ENCODE results near the gene CCDC88B.

- TF ChIP-seq CTCF (IDR thresholded peaks at IDR 0.05; ENCODE audit: poor library complexity) (no peak), EZH2 (IDR thresholded peaks at IDR 0.05; ENCODE audit: borderline replicate concordance) (no peak), EZH2phosphoT487 (IDR thresholded peaks at IDR 0.05; ENCODE audit: low read depth, severe bottlenecking, unreplicated experiment) (no peak)
Measured at GRCh38 chr11:64400102-64400501, 60.1 kb downstream of the CCDC88B start.
